GM12873 (cell line): ENCODE results near the gene SFXN5.

Experiments used
- CTCF ChIP-seq: IDR thresholded peaks from 2 replicates; pipeline ENCODE4 v1.5.1; 2012; ENCODE audit warnings: low read depth, mild to moderate bottlenecking, moderate library complexity, low read length, control low read depth; ENCODE audit not compliant: insufficient read depth; ENCODE audit errors: missing control alignments

Gene SFXN5

GRCh38 chr2:72915320-72915906 is 156.1 kb downstream of the SFXN5 start:
- no peak for TF ChIP-seq CTCF

- no peak for TF ChIP-seq CTCF
Measured at GRCh38 chr2:72914589-72915319, 156.8 kb downstream of the SFXN5 start.

GRCh38 chr2:72914206-72914559 is 157.3 kb downstream of the SFXN5 start:
- no peak for TF ChIP-seq CTCF

- no peak for TF ChIP-seq CTCF
Measured at GRCh38 chr2:72913486-72914205, 157.9 kb downstream of the SFXN5 start.

- TF ChIP-seq CTCF = no peak
Measured at GRCh38 chr2:72911256-72911655, 160.3 kb downstream of the SFXN5 start.

GRCh38 chr2:72908741-72909140 is 162.8 kb downstream of the SFXN5 start:
- no peak for TF ChIP-seq CTCF

- no peak for TF ChIP-seq CTCF
Measured at GRCh38 chr2:72901426-72901825, 170.1 kb downstream of the SFXN5 start.
